T-helper 17 cell (primary cell): ENCODE results near the gene KLF6. TPM values are rescaled to one million over a fixed set of nuclear protein-coding genes. Genes with fewer than 3 reads are reported as not detected.

ENCODE experiments used
- ATAC-seq: fragments of 150-1000 bp; cut with Tn5 transposase; 2 replicates; pipeline ENCODE4 v1.10.0; 2021; ENCODE audit warnings: mild to moderate bottlenecking, moderate library complexity
- DNase-seq, 3 donors: peaks; one replicate each; pipeline versions ENCODE4 v3.0.0 to v3.0.0-alpha.2; 2020 to 2021
- H3K9me3 ChIP-seq: one replicate; pipeline ENCODE4 v1.7.0; 2013; ENCODE audit warnings: low read length, mild to moderate bottlenecking; ENCODE audit not compliant: control insufficient read depth, poor library complexity, severe bottlenecking
- H3K27ac Mint-ChIP-seq: one replicate; pipeline ENCODE4 v1.8.0; 2022; ENCODE audit warnings: mild to moderate bottlenecking, moderate library complexity, mixed read lengths
- H3K27me3 Mint-ChIP-seq: one replicate; pipeline ENCODE4 v1.8.0; 2022; ENCODE audit warnings: mixed read lengths
- H3K36me3 Mint-ChIP-seq: one replicate; pipeline ENCODE4 v1.8.0; 2022; ENCODE audit warnings: low read depth, mixed read lengths
- H3K4me1 Mint-ChIP-seq: one replicate; pipeline ENCODE4 v1.8.0; 2022; ENCODE audit warnings: mild to moderate bottlenecking, mixed read lengths
- H3K4me3 Mint-ChIP-seq: one replicate; pipeline ENCODE4 v1.8.0; 2022; ENCODE audit warnings: mild to moderate bottlenecking, moderate library complexity, mixed read lengths
- total RNA-seq, 4 donors: library from RNA in 2 of 4; stranded (reverse) in 2 of 4; gene quantifications; one replicate each; pipeline ENCODE4 v1.2.3 and lab custom pipeline; 2022 to 2026

The KLF6 gene
- total RNA-seq, 2 donors from 2014 or later = 1,918 to 2,317 TPM

DNA sequence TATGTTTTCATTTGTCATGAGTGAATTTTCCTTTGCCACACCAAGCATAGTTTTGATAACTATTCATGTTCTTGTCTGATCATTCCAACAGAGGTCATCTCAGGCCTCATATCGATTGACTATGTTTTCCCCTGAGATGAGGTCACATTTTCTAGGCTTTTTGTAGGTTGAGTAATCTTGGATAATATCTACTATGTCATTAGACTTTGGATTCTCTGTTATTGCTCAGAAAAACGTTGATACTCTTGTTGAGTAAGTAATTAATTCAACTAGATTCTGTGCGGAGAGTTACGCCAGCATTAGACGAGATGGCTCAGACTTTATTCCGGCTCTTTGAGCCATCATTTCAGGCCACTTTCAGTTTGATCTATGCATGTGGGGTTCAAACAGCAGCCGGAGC is 57.7 kb downstream of the KLF6 start:
- Mint-ChIP-seq H3K4me3 (no peak overlapping the region), H3K36me3 (no peaks in the 10 kb centered on the region), H3K4me1 (no peaks in the 10 kb centered on the region), H3K27ac (no peak overlapping the region), H3K27me3 (no peaks in the 10 kb centered on the region)
- H3K9me3 ChIP-seq = no peaks in the 10 kb centered on the region
- no peak for DNase-seq
- no peak for ATAC-seq
